ENCODE data around the gene DOCK9.

GRCh38 chr13:98921015-98921580, 56.8 kb downstream of the DOCK9 start:
- TF ChIP-seq POLR2A (IDR thresholded peaks at IDR 0.05) (no peak), CTCF (IDR thresholded peaks at IDR 0.05) (no peak)

All from upper lobe of left lung (tissue), 4 donors.